Caco-2 (cell line): ENCODE results near the gene KRT6C. TPM values are rescaled to one million over a fixed set of nuclear protein-coding genes. Genes with fewer than 3 reads are reported as not detected.

Source experiments
- BruUV-seq: library from RNA; stranded (reverse); fragments of 400-500 nt; replicated peaks from 2 replicates; lab custom pipeline; 2021; lab: Mats Ljungman, UMichigan
- CTCF ChIA-PET: fragments of 300-600 bp; sonication (Branson Sonifier 250); formaldehyde crosslinking; loops from one replicate; lab custom pipeline; 2022; ENCODE audit warnings: antibody characterized with exemption; lab: Charles Lee
- POLR2A ChIA-PET: fragments of 300-600 bp; sonication (Branson Sonifier 250); formaldehyde crosslinking; loops from one replicate; lab custom pipeline; 2022; ENCODE audit warnings: antibody characterized with exemption; lab: Charles Lee
- DNase-seq, 2 experiments: peaks; one replicate each; pipeline versions ENCODE4 v3.0.0 to v3.0.0-alpha.2; 2020 to 2022
- H3K27me3 ChIP-seq: replicated peaks from 2 replicates; pipeline ENCODE4 v1.6.0; 2011; ENCODE audit warnings: low read length; ENCODE audit not compliant: control insufficient read depth, insufficient read depth
- H3K36me3 ChIP-seq: 2 replicates; pipeline ENCODE4 v1.5.1; 2011; ENCODE audit warnings: low read length; ENCODE audit not compliant: control insufficient read depth, insufficient read depth
- H3K4me1 ChIP-seq: fragments of 250-450 bp; sonication (Bioruptor Pico); 2 replicates; pipeline ENCODE4 v1.5.1; 2020; ENCODE audit warnings: mild to moderate bottlenecking
- H3K4me3 ChIP-seq: 2 replicates; pipeline ENCODE4 v1.5.1; 2011; ENCODE audit warnings: low read depth, mild to moderate bottlenecking, control low read depth, low read length
- H3K9me3 ChIP-seq: fragments of 250-450 bp; sonication (Bioruptor Pico); 2 replicates; pipeline ENCODE4 v1.5.1; 2020; ENCODE audit warnings: mild to moderate bottlenecking, moderate library complexity
- H3K27ac Mint-ChIP-seq: one replicate; pipeline ENCODE4 v1.8.0; 2022; ENCODE audit warnings: mixed read lengths; ENCODE audit not compliant: unreplicated experiment
- H3K27me3 Mint-ChIP-seq: one replicate; pipeline ENCODE4 v1.8.0; 2022; ENCODE audit warnings: mixed read lengths; ENCODE audit not compliant: insufficient read depth, unreplicated experiment
- H3K36me3 Mint-ChIP-seq: one replicate; pipeline ENCODE4 v1.8.0; 2022; ENCODE audit warnings: mild to moderate bottlenecking, mixed read lengths; ENCODE audit not compliant: insufficient read depth, unreplicated experiment
- H3K4me1 Mint-ChIP-seq: one replicate; pipeline ENCODE4 v1.8.0; 2022; ENCODE audit warnings: low read depth, mixed read lengths; ENCODE audit not compliant: unreplicated experiment
- H3K4me3 Mint-ChIP-seq: one replicate; pipeline ENCODE4 v1.8.0; 2022; ENCODE audit warnings: mild to moderate bottlenecking, moderate library complexity, mixed read lengths; ENCODE audit not compliant: unreplicated experiment
- H3K9me3 Mint-ChIP-seq: one replicate; pipeline ENCODE4 v1.8.0; 2022; ENCODE audit warnings: mixed read lengths; ENCODE audit not compliant: unreplicated experiment
- intact Hi-C: fragments of 100-400 bp; cut with micrococcal nuclease; formaldehyde crosslinking; loops from one replicate; pipeline ENCODE4 v1.10.0; 2022; ENCODE audit not compliant: unreplicated experiment
- total RNA-seq: library from RNA; stranded (reverse); gene quantifications from 2 replicates; pipeline ENCODE4 v1.2.3, GENCODE V29; 2022
- TF ChIP-seq, protein P1 (sequence below), 2 experiments: fragments of 200-600 bp in 1 of 2; IDR thresholded peaks; 1 replicate in 1 of 2; 2 replicates in 1 of 2; pipeline versions ENCODE4 v1.5.1 to v1.8.0; 2011 to 2022; ENCODE audit warnings: antibody characterized with exemption in 1 of 2, control low read depth in 1 of 2, inconsistent platforms in 1 of 2, low read depth in 1 of 2, low read length in 1 of 2, mild to moderate bottlenecking in 1 of 2, moderate library complexity in 1 of 2; ENCODE audit not compliant: insufficient read depth in 1 of 2, severe bottlenecking in 1 of 2, unreplicated experiment in 1 of 2

KRT6C gene
- total RNA-seq, 1 experiment from 2014 or later: not detected

DNA sequence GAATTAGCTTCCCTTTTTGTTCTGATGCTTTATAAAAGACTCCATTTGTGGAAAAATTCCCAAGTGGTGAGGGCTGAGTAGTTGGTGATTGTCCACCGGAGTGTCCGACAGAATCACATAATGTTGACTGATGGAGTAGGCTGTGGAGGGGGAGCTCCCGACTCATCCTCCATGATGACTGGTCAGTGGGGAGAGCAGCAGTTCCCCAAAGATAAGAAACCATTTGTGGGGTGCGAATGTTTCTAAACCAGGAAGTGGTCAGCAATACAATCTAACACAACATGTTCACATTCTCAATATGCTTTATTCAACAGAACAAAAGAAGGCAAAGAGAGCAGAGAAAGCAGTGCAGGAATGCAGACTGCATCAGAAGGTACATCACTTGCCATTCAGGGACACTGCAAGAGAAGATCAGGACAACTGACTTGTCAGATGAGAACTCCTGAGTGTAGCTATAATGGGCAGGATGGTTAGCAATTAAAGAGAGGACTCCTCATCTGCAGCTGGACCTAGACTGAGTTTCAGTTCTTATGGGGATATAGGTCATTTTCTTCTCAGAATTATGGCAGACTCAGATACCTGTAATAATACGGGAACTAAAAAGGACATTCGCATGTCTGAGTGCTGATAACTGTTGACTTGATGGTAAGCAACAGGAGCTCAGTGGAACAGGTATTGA lies 27.1 kb downstream of the KRT6C start:
- Histone ChIP-seq H3K4me3 (no peak overlapping the region), H3K4me1 (peaks cover 27% of the 10 kb centered on the region), H3K27me3 (no peaks in the 10 kb centered on the region), H3K36me3 (no peaks in the 10 kb centered on the region), H3K9me3 (no peaks in the 10 kb centered on the region)
- Mint-ChIP-seq H3K36me3 (no peaks in the 10 kb centered on the region), H3K4me1 (peaks cover 19% of the 10 kb centered on the region), H3K4me3 (no peak overlapping the region), H3K9me3 (no peaks in the 10 kb centered on the region), H3K27me3 (no peaks in the 10 kb centered on the region), H3K27ac (no peak overlapping the region)
- TF ChIP-seq, protein P1, sequence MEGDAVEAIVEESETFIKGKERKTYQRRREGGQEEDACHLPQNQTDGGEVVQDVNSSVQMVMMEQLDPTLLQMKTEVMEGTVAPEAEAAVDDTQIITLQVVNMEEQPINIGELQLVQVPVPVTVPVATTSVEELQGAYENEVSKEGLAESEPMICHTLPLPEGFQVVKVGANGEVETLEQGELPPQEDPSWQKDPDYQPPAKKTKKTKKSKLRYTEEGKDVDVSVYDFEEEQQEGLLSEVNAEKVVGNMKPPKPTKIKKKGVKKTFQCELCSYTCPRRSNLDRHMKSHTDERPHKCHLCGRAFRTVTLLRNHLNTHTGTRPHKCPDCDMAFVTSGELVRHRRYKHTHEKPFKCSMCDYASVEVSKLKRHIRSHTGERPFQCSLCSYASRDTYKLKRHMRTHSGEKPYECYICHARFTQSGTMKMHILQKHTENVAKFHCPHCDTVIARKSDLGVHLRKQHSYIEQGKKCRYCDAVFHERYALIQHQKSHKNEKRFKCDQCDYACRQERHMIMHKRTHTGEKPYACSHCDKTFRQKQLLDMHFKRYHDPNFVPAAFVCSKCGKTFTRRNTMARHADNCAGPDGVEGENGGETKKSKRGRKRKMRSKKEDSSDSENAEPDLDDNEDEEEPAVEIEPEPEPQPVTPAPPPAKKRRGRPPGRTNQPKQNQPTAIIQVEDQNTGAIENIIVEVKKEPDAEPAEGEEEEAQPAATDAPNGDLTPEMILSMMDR (IDR thresholded peaks at IDR 0.05; ENCODE audit: insufficient read depth in 1 of 2, low read depth in 1 of 2, low read length in 1 of 2, severe bottlenecking in 1 of 2, unreplicated experiment in 1 of 2): no peak
- BruUV-seq: no TSS peak
- no peak for DNase-seq
- intact Hi-C loops: no loop called here
- ChIA-PET CTCF (no interaction called here), POLR2A (no interaction called here)

DNA sequence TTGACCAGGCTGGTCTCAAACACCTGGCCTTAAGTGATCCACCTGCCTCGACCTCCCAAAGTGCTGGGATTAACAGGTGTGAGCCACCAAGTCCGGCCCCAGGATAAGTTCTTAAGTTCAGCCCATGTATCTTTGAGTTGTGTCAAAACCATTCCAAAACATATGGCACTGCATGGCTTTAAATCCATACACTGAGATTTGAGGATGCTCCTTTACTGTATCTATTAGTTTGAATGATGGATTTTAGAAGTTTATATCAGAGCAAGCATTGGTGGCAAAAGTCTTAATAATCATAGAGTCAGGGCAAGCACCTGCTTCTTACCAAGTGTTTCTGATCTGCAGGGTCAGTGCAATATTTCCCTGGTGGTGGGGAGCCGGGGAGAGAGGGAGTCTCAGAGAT lies 27.7 kb downstream of the KRT6C start:
- Mint-ChIP-seq H3K36me3 (no peaks in the 10 kb centered on the region), H3K9me3 (no peaks in the 10 kb centered on the region), H3K4me1 (peaks cover 25% of the 10 kb centered on the region), H3K27me3 (no peaks in the 10 kb centered on the region), H3K4me3 (no peak overlapping the region), H3K27ac (no peak overlapping the region)
- H3K9me3 ChIP-seq: no peaks in the 10 kb centered on the region
- TF ChIP-seq, protein P1 (IDR thresholded peaks at IDR 0.05; ENCODE audit: insufficient read depth in 1 of 2, low read depth in 1 of 2, low read length in 1 of 2, severe bottlenecking in 1 of 2, unreplicated experiment in 1 of 2): no peak
- H3K27me3 ChIP-seq: no peaks in the 10 kb centered on the region
- H3K36me3 ChIP-seq: no peaks in the 10 kb centered on the region
- H3K4me1 ChIP-seq: peaks cover 33% of the 10 kb centered on the region
- intact Hi-C loops: no loop called here
- DNase-seq: no peak
- ChIA-PET CTCF (no interaction called here), POLR2A (no interaction called here)
- BruUV-seq: no TSS peak
- no peak overlapping the region for H3K4me3 ChIP-seq

DNA sequence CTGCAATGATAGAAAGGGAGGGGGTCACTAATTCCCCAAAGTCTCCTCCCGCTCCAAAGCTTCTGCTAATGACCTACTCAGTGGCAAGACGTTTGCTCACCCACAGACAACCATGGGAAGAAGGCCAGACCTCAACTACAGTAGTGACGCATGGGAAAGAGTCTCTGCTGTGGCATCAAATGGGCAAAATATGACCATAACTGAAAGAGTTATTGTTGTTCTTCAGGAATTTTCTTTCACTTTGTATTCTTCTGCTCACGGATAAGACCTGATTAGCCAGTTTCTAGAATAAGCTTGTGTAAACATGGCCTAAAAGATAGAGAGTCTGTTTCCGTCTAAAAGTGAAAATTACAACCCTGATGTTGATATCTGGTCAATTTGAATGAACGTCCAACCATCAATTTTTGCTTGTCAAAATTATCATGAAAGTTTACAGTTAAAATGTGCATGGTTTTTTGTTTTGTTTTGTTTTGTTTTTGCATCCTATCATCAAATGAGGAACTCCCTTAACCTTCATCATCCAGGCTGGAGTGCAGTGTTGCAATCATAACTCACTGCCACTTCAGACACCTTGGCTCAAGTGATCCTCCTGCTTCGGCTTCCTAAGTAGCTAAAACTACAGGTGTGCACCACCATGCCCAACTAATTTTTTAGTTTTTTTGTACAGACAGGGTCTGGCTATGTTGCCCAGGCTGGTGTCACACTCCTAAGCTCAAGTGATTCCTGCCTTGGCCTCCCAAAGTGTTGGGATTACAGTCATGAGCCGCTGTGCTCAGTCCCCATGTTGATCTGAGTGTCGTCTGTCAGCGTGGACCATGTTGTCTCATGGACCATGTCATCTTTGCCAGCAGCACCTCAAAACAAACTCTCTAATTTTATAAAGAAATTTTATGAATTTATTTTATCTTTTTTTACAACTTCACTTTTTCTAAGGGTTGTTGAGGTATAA lies 28.7 kb downstream of the KRT6C start:
- Mint-ChIP-seq H3K9me3 (no peaks in the 10 kb centered on the region), H3K4me3 (no peak overlapping the region), H3K27ac (no peak overlapping the region), H3K36me3 (no peaks in the 10 kb centered on the region), H3K4me1 (peaks cover 28% of the 10 kb centered on the region), H3K27me3 (no peaks in the 10 kb centered on the region)
- ChIA-PET CTCF (no interaction called here), POLR2A (no interaction called here)
- no peak for DNase-seq
- intact Hi-C loops: loop anchor here (5.0 kb wide), 1 partner anchor 53 kb away; no protein-coding TSS in a partner anchor
- H3K4me3 ChIP-seq: no peak overlapping the region
- no peaks in the 10 kb centered on the region for H3K9me3 ChIP-seq
- TF ChIP-seq, protein P1 (IDR thresholded peaks at IDR 0.05; ENCODE audit: insufficient read depth in 1 of 2, low read depth in 1 of 2, low read length in 1 of 2, severe bottlenecking in 1 of 2, unreplicated experiment in 1 of 2): no peak
- no peaks in the 10 kb centered on the region for H3K27me3 ChIP-seq
- H3K36me3 ChIP-seq: no peaks in the 10 kb centered on the region
- peaks cover 37% of the 10 kb centered on the region for H3K4me1 ChIP-seq
- BruUV-seq: no TSS peak
